GM12874 (cell line): Measurements from ENCODE around the gene CEP250.

Experiments
- TF ChIP-seq, protein P1 (sequence below): IDR thresholded peaks from 2 replicates; pipeline ENCODE4 v1.5.1; 2011; ENCODE audit warnings: low read depth, mild to moderate bottlenecking, control low read depth, low read length, moderate library complexity; ENCODE audit not compliant: insufficient read depth

The CEP250 gene, protein sequence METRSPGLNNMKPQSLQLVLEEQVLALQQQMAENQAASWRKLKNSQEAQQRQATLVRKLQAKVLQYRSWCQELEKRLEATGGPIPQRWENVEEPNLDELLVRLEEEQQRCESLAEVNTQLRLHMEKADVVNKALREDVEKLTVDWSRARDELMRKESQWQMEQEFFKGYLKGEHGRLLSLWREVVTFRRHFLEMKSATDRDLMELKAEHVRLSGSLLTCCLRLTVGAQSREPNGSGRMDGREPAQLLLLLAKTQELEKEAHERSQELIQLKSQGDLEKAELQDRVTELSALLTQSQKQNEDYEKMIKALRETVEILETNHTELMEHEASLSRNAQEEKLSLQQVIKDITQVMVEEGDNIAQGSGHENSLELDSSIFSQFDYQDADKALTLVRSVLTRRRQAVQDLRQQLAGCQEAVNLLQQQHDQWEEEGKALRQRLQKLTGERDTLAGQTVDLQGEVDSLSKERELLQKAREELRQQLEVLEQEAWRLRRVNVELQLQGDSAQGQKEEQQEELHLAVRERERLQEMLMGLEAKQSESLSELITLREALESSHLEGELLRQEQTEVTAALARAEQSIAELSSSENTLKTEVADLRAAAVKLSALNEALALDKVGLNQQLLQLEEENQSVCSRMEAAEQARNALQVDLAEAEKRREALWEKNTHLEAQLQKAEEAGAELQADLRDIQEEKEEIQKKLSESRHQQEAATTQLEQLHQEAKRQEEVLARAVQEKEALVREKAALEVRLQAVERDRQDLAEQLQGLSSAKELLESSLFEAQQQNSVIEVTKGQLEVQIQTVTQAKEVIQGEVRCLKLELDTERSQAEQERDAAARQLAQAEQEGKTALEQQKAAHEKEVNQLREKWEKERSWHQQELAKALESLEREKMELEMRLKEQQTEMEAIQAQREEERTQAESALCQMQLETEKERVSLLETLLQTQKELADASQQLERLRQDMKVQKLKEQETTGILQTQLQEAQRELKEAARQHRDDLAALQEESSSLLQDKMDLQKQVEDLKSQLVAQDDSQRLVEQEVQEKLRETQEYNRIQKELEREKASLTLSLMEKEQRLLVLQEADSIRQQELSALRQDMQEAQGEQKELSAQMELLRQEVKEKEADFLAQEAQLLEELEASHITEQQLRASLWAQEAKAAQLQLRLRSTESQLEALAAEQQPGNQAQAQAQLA (N-terminal part only)

DNA sequence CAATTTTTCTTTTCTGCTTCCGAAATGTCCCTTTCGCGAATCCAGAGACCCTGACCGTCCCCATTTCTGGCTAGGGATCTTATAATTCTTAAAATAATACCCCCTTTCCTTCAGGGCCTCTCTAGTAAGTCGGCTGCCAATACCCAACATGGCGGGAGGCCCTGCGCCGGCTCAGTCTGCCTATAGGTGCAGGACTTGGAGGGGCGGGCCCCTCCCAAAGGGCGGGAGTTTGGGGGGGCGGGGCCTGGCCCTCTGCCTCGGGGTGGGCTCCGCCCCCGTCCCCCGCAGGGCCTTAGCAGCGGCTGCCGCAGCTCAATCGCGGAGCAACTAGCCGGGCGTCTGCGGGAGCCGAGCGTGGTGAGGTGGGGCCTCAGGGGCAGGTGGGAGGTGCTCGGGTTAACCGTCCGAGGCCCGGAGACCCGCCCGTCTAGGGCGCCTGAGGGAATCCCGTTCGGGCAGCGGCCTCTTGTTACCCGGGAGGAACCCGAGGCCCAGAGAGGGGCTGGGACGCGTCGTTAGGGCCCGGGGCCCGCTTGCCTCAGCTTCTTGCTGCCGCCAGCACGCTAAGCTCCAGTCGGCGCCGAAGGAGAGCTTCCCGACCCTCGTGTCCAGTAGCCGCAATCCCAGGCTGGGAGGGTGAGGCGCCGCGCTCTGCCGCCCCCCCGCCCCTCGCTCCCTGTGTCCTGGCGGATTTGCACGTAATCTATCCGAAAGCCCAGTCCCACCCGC, at the start of gene CEP250:
Gene CEP250 (plus strand): TSS at position 718 of the 729 bp plus-strand sequence. CDS start 6,770 bp downstream, outside the sequence.
- TF ChIP-seq, protein P1, sequence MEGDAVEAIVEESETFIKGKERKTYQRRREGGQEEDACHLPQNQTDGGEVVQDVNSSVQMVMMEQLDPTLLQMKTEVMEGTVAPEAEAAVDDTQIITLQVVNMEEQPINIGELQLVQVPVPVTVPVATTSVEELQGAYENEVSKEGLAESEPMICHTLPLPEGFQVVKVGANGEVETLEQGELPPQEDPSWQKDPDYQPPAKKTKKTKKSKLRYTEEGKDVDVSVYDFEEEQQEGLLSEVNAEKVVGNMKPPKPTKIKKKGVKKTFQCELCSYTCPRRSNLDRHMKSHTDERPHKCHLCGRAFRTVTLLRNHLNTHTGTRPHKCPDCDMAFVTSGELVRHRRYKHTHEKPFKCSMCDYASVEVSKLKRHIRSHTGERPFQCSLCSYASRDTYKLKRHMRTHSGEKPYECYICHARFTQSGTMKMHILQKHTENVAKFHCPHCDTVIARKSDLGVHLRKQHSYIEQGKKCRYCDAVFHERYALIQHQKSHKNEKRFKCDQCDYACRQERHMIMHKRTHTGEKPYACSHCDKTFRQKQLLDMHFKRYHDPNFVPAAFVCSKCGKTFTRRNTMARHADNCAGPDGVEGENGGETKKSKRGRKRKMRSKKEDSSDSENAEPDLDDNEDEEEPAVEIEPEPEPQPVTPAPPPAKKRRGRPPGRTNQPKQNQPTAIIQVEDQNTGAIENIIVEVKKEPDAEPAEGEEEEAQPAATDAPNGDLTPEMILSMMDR: no peak

DNA sequence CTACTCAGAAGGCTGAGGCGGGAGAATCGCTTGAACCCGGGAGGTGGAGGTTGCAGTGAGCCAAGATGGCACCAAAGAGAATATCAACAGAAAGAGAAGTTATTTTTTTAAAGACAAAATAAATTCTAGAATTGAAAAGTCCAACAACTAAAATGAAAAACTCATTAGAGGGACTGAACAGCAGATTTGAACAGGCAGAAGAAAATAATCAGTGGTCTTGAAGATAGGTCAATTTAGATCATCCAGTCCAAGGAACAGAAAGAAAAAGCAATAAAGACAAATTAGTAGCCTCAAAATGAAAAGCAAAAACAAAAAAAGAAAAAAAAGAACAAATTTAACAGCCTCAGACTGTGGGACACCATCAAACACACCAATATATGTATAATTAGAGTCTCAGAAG, 49.6 kb upstream of the CEP250 start:
- TF ChIP-seq, protein P1: no peak

DNA sequence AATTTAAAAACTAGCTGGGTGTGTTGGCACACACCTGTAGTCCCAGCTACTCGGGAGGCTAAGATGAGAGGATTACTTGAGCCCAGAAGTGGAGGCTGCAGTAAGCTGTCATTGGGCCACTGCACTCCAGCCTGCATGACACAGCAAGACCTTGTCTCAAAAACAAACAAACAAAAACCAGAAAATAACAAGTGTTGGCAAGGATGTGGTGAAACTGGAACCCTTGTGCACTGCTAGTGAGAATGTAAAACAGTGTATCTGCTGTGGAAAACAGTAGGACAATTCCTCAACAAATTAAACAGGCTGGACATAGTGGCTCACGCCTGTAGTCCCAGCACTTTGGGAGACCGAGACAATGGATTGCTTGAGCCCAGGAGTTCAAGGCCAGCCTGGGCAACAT, 47.1 kb upstream of the CEP250 start:
- TF ChIP-seq, protein P1: no peak

DNA sequence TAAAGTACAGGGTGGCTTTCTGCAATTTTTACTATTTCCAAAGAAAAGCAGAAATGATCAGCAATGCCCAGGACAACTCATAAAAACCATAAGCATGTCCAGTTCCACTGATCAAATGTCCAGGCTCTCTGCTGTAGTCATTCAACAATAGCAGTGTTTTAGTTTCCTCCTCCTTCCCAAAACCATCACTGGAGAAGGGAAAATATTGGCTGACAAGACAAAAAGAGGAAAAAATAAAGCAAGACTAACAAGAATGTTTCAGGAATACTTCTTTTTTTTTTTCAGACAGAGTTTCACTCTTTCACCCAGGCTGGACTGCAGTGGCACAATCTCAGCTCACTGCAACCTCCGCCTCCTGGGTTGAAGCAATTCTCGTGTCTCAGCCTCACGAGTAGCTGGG, 45.9 kb upstream of the CEP250 start:
- TF ChIP-seq, protein P1: no peak

DNA sequence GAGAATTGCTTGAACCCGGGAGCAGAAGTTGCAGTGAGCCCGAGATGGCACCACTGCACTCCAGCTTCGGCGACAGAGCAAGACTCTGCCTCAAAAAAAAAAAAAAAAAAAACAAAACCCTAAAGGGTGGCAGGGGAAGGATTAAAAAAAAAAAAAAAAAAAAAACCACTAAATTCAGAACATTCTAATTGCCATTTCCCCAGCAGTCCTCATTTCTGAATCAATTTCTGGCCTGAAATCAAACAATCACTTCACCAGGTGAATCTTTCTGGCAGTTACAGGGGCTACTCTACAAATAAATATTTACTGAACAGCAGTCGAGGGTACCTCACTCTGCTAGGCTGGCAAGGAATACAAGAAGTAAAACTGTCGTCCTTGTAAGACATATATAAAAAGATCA, 44.8 kb upstream of the CEP250 start:
- TF ChIP-seq, protein P1: no peak

DNA sequence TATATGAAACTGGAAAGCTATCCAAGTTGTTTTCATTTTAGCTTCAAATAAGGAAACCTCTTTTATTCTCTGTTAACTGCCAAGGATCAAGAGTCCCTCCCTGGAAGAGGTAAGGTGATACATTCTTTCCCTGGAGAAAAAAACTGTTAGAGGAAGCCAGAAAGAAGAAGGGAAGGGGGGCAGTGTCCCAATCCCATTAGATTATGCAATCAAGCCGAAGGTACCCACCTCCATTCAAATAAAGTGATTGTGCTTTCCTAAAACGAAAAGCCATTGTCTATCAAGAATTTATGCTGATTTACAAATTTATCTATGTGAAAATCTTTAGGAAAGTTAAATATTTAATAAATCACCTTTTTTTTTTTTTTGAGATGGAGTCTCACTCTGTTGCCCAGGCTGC, 34.1 kb upstream of the CEP250 start:
- TF ChIP-seq, protein P1: no peak
